GM12801 (cell line): ENCODE results near the gene SUMO4.

Experiments used
- TF ChIP-seq, protein P1 (sequence below): IDR thresholded peaks from one replicate; pipeline ENCODE4 v1.5.1; 2011; ENCODE audit warnings: control low read depth; ENCODE audit not compliant: insufficient read length; ENCODE audit errors: extremely low read depth

SUMO4 gene

DNA sequence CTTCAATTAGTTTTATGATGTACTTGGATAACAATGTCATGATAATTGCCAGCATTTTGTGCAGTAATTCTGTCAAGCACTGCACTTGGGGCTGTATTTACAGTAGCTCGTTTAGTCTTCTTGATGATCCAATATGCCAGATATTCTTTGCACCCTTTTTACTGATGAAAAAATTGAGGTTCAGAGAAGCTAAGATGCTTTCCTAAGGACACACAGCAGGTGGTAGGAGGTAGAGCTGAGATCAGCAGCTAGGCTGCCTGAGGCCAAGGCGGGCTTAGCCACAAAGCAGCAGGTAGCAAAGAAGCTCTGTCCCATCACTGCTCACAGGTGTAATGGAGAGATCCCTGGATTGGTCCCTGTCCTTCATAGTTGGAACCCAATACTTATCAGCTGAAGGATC is 33.3 kb downstream of the SUMO4 start:
- TF ChIP-seq, protein P1, sequence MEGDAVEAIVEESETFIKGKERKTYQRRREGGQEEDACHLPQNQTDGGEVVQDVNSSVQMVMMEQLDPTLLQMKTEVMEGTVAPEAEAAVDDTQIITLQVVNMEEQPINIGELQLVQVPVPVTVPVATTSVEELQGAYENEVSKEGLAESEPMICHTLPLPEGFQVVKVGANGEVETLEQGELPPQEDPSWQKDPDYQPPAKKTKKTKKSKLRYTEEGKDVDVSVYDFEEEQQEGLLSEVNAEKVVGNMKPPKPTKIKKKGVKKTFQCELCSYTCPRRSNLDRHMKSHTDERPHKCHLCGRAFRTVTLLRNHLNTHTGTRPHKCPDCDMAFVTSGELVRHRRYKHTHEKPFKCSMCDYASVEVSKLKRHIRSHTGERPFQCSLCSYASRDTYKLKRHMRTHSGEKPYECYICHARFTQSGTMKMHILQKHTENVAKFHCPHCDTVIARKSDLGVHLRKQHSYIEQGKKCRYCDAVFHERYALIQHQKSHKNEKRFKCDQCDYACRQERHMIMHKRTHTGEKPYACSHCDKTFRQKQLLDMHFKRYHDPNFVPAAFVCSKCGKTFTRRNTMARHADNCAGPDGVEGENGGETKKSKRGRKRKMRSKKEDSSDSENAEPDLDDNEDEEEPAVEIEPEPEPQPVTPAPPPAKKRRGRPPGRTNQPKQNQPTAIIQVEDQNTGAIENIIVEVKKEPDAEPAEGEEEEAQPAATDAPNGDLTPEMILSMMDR, result no peak

DNA sequence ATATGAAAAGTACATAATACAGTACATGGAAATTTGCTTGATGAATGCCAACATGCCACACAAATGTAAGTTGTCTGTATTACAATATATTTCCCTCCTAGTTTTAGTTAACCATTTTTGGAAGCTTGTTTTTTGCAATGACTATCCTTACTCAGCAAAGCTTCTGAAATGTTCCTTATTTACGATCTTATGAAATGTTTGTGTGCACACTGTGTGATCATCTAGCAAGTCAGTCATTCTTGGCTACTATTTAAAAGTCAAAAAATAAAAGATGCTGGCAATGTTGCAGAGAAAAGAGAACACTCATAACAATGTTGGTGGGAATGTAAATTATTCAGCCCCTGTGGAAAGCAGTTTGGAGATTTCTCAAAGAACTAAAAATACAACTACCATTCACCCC is 33.8 kb downstream of the SUMO4 start:
- TF ChIP-seq, protein P1, result no peak

DNA sequence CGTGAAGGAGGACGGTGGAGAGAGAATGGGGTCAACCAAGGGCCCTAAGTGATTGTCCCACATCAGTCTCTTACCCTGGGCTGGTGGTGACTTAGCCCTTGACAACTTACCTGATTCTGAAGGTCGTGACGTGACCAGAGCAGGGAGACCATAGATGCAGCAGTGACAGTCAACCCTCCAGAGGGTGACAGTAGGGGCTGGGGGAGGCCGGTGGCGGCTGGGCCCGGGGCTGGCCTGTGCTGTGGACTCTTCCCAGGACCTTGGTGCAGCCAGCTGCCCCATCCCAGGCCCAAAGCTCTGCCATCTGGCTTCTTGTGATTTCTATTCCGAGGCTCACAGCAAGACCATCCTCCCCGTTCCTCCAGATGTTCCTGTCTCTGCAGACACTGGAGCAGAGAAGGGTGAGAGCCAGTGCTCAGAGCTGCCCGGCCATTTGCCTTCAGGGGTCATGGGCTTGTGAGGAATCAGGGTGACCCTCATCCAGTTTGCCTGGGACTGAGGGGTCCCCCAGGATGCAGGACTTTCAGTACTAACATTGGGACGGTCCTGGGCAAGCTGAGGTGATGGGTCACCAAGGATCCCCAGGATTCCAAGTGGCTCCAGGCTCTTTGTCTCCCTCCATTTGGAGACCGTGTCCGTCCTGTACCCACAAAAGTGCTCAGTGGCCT is 36.0 kb downstream of the SUMO4 start:
- TF ChIP-seq, protein P1, result no peak

DNA sequence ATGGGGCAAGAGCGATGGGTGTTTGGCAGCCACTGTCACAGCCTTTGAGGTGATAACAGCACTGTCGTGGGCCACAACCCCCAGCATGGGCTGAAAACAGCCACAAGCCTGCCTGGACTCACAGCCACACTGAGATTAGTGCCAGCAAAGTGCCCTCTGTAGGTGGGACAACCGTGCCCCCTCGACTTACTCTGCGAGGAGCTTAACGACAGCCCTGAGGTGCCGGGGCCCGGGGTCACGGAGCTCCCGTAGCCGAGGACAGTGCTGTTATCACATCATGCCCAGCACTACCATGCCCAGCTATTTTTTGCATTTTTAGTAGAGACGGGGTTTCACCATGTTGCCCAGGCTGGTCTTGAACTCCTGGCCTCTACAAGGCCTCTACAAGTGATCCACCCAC is 36.6 kb downstream of the SUMO4 start:
- TF ChIP-seq, protein P1, result no peak

DNA sequence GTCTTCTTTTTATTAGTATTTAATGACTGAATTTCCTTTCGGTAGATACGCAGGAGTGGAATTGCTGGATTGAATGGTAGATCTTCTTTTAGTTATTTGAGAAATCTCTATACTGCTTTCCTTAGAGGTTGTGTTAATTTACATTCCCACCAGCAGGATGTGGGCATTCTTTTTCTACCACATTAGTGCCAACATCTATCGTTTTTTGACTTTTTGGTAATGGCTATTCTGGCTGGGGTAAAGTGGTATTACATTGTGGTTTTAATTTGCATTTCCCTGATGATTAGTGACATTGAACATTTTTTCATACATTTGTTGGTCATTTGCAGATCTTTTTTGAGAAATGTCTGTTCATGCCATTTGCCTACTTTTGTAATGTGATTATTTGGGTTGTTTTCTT is 37.1 kb downstream of the SUMO4 start:
- TF ChIP-seq, protein P1, result no peak

DNA sequence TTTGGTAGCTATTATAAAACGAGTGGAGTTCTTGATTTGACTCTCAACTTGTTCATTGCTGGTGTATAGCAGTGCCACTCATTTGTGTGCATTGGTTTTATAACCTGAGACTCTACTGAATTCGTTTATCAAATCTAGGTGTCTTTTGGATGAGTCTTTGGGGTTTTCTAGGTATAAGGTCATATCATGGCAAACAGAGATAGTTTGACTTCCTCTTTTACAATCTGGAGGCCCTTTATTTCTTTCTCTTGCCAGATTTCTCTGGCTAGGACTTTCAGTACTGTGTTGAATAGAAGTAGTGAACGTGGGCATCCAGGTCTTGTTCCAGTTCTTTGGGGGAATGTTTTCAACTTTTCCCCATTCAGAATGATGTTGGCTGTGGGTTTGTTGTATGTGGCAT is 38.8 kb downstream of the SUMO4 start:
- TF ChIP-seq, protein P1, result no peak

DNA sequence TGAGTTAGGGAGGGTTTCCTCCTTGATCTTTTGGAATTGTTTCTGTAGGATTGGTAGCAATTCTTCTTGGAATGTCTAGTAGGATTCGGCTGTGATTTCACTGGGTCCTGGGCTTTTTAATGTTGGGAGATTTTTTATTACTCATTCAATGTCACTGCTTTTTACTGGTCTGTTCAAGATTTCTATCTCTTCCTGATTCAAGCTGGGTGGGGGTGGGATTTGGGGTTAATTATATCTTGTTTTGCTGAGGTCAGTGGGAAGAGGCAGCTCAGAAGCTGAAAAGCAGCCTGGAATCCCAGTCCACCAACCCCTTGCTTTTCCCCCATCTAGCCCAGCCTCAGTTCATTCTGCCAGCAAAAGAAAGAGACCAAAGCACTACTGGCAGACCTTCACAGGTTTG is 39.6 kb downstream of the SUMO4 start:
- TF ChIP-seq, protein P1, result no peak
